T-helper 17 cell (primary cell): ENCODE data around the gene GRWD1. TPM values are rescaled to one million over a fixed set of nuclear protein-coding genes. Genes with fewer than 3 reads are reported as not detected.

Experiments used
- ATAC-seq: fragments of 150-1000 bp; cut with Tn5 transposase; 2 replicates; pipeline ENCODE4 v1.10.0; 2021; ENCODE audit warnings: mild to moderate bottlenecking, moderate library complexity
- DNase-seq, 3 donors: peaks; one replicate each; pipeline versions ENCODE4 v3.0.0 to v3.0.0-alpha.2; 2020 to 2021
- H3K9me3 ChIP-seq: one replicate; pipeline ENCODE4 v1.7.0; 2013; ENCODE audit warnings: low read length, mild to moderate bottlenecking; ENCODE audit not compliant: control insufficient read depth, poor library complexity, severe bottlenecking
- H3K27ac Mint-ChIP-seq: one replicate; pipeline ENCODE4 v1.8.0; 2022; ENCODE audit warnings: mild to moderate bottlenecking, moderate library complexity, mixed read lengths
- H3K27me3 Mint-ChIP-seq: one replicate; pipeline ENCODE4 v1.8.0; 2022; ENCODE audit warnings: mixed read lengths
- H3K36me3 Mint-ChIP-seq: one replicate; pipeline ENCODE4 v1.8.0; 2022; ENCODE audit warnings: low read depth, mixed read lengths
- H3K4me1 Mint-ChIP-seq: one replicate; pipeline ENCODE4 v1.8.0; 2022; ENCODE audit warnings: mild to moderate bottlenecking, mixed read lengths
- H3K4me3 Mint-ChIP-seq: one replicate; pipeline ENCODE4 v1.8.0; 2022; ENCODE audit warnings: mild to moderate bottlenecking, moderate library complexity, mixed read lengths
- total RNA-seq, 4 donors: library from RNA in 2 of 4; stranded (reverse) in 2 of 4; gene quantifications; one replicate each; pipeline ENCODE4 v1.2.3 and lab custom pipeline; 2022 to 2026

Gene GRWD1
- total RNA-seq, 2 donors from 2014 or later = 32.5 TPM

DNA sequence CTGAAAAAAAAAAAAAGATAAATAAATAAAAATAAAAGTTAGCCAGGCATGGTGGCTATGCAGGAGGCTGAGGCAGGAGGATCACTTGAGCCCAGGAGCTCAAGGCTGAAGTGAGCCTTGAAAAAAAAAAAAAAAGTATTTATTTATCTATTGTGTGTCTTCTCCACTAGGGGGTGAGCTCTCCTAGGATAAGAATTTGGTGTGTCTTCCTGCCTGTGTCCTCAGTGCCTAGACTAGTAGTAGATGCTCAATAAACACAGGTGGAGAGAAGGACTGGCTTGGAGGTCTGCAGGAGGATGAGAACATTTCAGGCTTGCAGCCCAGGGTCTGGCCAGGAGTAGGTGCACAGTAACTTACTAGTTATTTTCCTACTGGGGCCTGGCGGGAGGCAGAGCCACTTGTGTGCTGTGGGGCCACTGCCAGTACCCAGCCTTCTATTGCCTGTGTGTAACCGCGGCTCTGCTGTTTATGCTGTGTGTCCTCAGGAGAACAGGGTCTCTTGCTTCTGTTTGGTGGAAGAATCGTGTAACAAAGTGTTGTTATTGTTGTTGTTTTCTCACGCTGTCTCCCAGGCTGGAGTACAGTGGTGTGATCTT lies 60.5 kb downstream of the GRWD1 start:
- H3K27ac Mint-ChIP-seq = no peak overlapping the region
- H3K36me3 Mint-ChIP-seq = peaks cover 4% of the 10 kb centered on the region
- H3K9me3 ChIP-seq = no peaks in the 10 kb centered on the region
- DNase-seq = no peak
- peaks cover 24% of the 10 kb centered on the region for H3K4me1 Mint-ChIP-seq
- ATAC-seq = no peak
- H3K4me3 Mint-ChIP-seq = no peak overlapping the region
- H3K27me3 Mint-ChIP-seq = no peaks in the 10 kb centered on the region

Other genes starting within 250 kb of the GRWD1 start
- 100 to 1,000 TPM; 127 to 164 TPM for gene CARD8, start 190.1 kb upstream of the GRWD1 start, total RNA-seq
- gene ZNF114, start 175.9 kb upstream of the GRWD1 start, total RNA-seq = not detected
- 100 to 1,000 TPM; 286 to 374 TPM for gene EMP3, start 120.4 kb upstream of the GRWD1 start, total RNA-seq
- gene TMEM143, start 82.0 kb upstream of the GRWD1 start, total RNA-seq = 1 to 10 TPM; 7.9 to 8.8 TPM
- gene SYNGR4, start 81.6 kb upstream of the GRWD1 start, total RNA-seq = not detected
- 10 to 100 TPM; 34.0 to 41.3 TPM for gene KDELR1, start 54.4 kb upstream of the GRWD1 start, total RNA-seq
- under 1 TPM; 0.08 to 0.17 TPM for gene GRIN2D, start 52.3 kb upstream of the GRWD1 start, total RNA-seq
- gene KCNJ14, start 9.6 kb downstream of the GRWD1 start, total RNA-seq = 1 to 10 TPM; 1.7 to 2.5 TPM
- 10 to 100 TPM; 42.3 to 53.4 TPM for gene CYTH2, start 23.4 kb downstream of the GRWD1 start, total RNA-seq
- gene LMTK3, start 65.9 kb downstream of the GRWD1 start, total RNA-seq = 10 to 100 TPM; 11.5 to 18.4 TPM
- not detected for gene SULT2B1, start 106.2 kb downstream of the GRWD1 start, total RNA-seq
- gene SPACA4, start 160.8 kb downstream of the GRWD1 start, total RNA-seq = not detected
- gene FAM83E, start 169.1 kb downstream of the GRWD1 start, total RNA-seq = 1 to 10 TPM; 3.1 to 3.6 TPM
- 1,000 to 10,000 TPM; 2,478 to 2,506 TPM for gene RPL18, start 173.2 kb downstream of the GRWD1 start, total RNA-seq
- gene SPHK2, start 173.5 kb downstream of the GRWD1 start, total RNA-seq = 10 to 100 TPM; 11.9 to 12.6 TPM
- gene DBP, start 191.4 kb downstream of the GRWD1 start, total RNA-seq = 10 to 100 TPM; 29.7 to 38.2 TPM
- 1 to 10 TPM; 7.4 to 9.6 TPM for gene CA11, start 200.2 kb downstream of the GRWD1 start, total RNA-seq
- 1 to 10 TPM; 2.8 to 3.4 TPM for gene NTN5, start 227.0 kb downstream of the GRWD1 start, total RNA-seq
- gene FUT2, start 250.0 kb downstream of the GRWD1 start, total RNA-seq = not detected